Spleen (tissue), 13 donors: ENCODE data around the gene ZNF722. TPM values are rescaled to one million over a fixed set of nuclear protein-coding genes. Genes with fewer than 3 reads are reported as not detected.
"Not testable (repeated sequence)": the region's sequence is repeated elsewhere in the genome, so short reads cannot be mapped to it uniquely, and the experiment has no call there.

Experiments
- DNase-seq: peaks from one replicate; pipeline ENCODE4 v3.0.0-alpha.2; 2020
- H3K27ac ChIP-seq, 8 donors: fragments of 200-600 bp; sonication (generic) in 7 of 8; 1 replicate in 4 of 8; 2 replicates in 4 of 8; pipeline versions ENCODE4 v1.5.0 to v1.8.0; 2016 to 2021; ENCODE audit warnings: inconsistent platforms in 4 of 8, mild to moderate bottlenecking in 4 of 8, moderate library complexity in 1 of 8
- H3K27me3 ChIP-seq, 7 donors: fragments of 200-600 bp; sonication (generic) in 6 of 7; replicated peaks in 1 of 7; 1 replicate in 4 of 7; 2 replicates in 3 of 7; pipeline versions ENCODE4 v1.5.0 to v1.8.0; 2016 to 2021; ENCODE audit warnings: inconsistent platforms in 3 of 7, mild to moderate bottlenecking in 1 of 7
- H3K36me3 ChIP-seq, 6 donors: fragments of 200-600 bp; sonication (generic) in 5 of 6; 1 replicate in 4 of 6; 2 replicates in 2 of 6; pipeline versions ENCODE4 v1.5.0 to v1.8.0; 2016 to 2021; ENCODE audit warnings: inconsistent platforms in 2 of 6
- H3K4me1 ChIP-seq, 6 donors: fragments of 200-600 bp; sonication (generic) in 5 of 6; 1 replicate in 3 of 6; 2 replicates in 3 of 6; pipeline versions ENCODE4 v1.5.0 to v1.8.0; 2016 to 2021; ENCODE audit warnings: inconsistent platforms in 3 of 6
- H3K4me3 ChIP-seq, 8 donors: fragments of 200-600 bp; sonication (generic) in 7 of 8; 1 replicate in 4 of 8; 2 replicates in 4 of 8; pipeline versions ENCODE4 v1.5.0 to v1.8.0; 2016 to 2021; ENCODE audit warnings: inconsistent platforms in 4 of 8, mild to moderate bottlenecking in 4 of 8, moderate library complexity in 2 of 8
- H3K9me3 ChIP-seq, 8 donors: fragments of 200-600 bp; sonication (generic) in 7 of 8; 1 replicate in 4 of 8; 2 replicates in 4 of 8; pipeline versions ENCODE4 v1.5.0 to v1.8.0; 2016 to 2021; ENCODE audit warnings: inconsistent platforms in 4 of 8
- CTCF ChIP-seq, 11 experiments: fragments of 200-600 bp in 7 of 11; fragments of 450-650 bp in 4 of 11; sonication (generic) in 4 of 11; IDR thresholded peaks in 8 of 11; conservative IDR thresholded peaks in 3 of 11; 1 replicate in 7 of 11; 2 replicates in 4 of 11; pipeline versions ENCODE4 v1.4.0 to v1.8.0; 2016 to 2021; ENCODE audit warnings: antibody characterized with exemption in 11 of 11, inconsistent platforms in 4 of 11, mild to moderate bottlenecking in 1 of 11
- POLR2A ChIP-seq, 3 donors: fragments of 450-650 bp; IDR thresholded peaks; one replicate each; pipeline ENCODE4 v1.5.1; 2017; ENCODE audit warnings: antibody characterized with exemption in 3 of 3, mild to moderate bottlenecking in 1 of 3
- POLR2AphosphoS5 ChIP-seq, 3 donors: sonication (generic); formaldehyde crosslinking; IDR thresholded peaks; one replicate each; pipeline ENCODE4 v1.5.1; 2017; ENCODE audit warnings: antibody characterized with exemption in 3 of 3
- WGBS, 5 donors: extraction: QIAGEN DNeasy Blood & Tissue Kit in 3 of 5; methylation state at CpG; one replicate each; pipeline versions ENCODE4 v1.1.5 to v1.1.7; 2013 to 2018; 5-methylcytosine and 5-hydroxymethylcytosine counted together
- intact Hi-C: fragments of 100-400 bp; cut with DNase I; formaldehyde crosslinking; loops from one replicate; pipeline ENCODE4 v1.15.0; 2023; ENCODE audit warnings: low total_unique reads
- long read RNA-seq, 2 donors: transcript quantifications; one replicate each; lab custom pipeline, GENCODE V29; 2026
- polyA plus RNA-seq, 3 donors: library from polyadenylated mRNA; stranded (reverse); fragments of 200-250 nt; gene quantifications; one replicate each; pipeline ENCODE4 v1.2.1, GENCODE V29; 2013
- total RNA-seq, 7 donors: library from RNA; depleted of rRNA in 3 of 7; stranded (reverse); fragments of >200 nt in 3 of 7; fragmentation: NEBNext Ultra II Directional in 4 of 7; extraction: Animal tissue kit (Norgen Biotek cat#: 25700) in 4 of 7; gene quantifications; one replicate each; pipeline versions ENCODE4 v1.1.0 to v1.2.1, GENCODE V29; 2016 to 2021
- donor health status: healthy with polysubstance abuse.
- donor health status: DM: no; HTN: no; CAD: no; lungs with moderate emphysema.
- donor health status: DM: no; HTN: no; CAD: no.
- donor health status: Bipolar disorder and iron deficiency.
- donor health status: healthy.
- donor health status: DM: no; HTN: no; CAD: no.
- donor health status: DM: yes; HTN: yes; CAD: no.

The ZNF722 gene
- not detected for total RNA-seq
- not detected for polyA plus RNA-seq
- long read RNA-seq, donor 1, result 0 reads
- long read RNA-seq, donor 2, result 0 reads

- Histone ChIP-seq H3K36me3 (no peaks in the 10 kb centered on the region), H3K4me1 (no peaks in the 10 kb centered on the region), H3K27ac (no peak within 1 kb of the TSS), H3K27me3 (no peaks in the 10 kb centered on the region), H3K9me3 (peaks cover 0 to 97% (median 84%) of the 10 kb centered on the region in 8 donors), H3K4me3 (no peak within 1 kb of the TSS)
- intact Hi-C loops, result no loop called here
- no peak for DNase-seq
- whole genome bisulfite sequencing, 5 donors, result 86 to 92% (median 89%) methylated on average over 10 of the region's 10 CpGs
- no peak for TF ChIP-seq POLR2AphosphoS5 (IDR thresholded peaks at IDR 0.05)
- no peak for TF ChIP-seq POLR2A (IDR thresholded peaks at IDR 0.05)
- no peak for TF ChIP-seq CTCF (IDR thresholded peaks at IDR 0.05 in 8 of 11, conservative IDR thresholded peaks at IDR 0.05 in 3 of 11)
Measured at GRCh38 chr7:63998549-63998948, at the start of gene ZNF722. Gene ZNF722 (plus strand): TSS chr7:63998849. CDS start chr7:63998962, 113 bp downstream.

GRCh38 chr7:63953181-63953580 lies 45.5 kb upstream of the ZNF722 start:
- DNase-seq, result no peak
- Histone ChIP-seq H3K27me3 (no peaks in the 10 kb centered on the region), H3K36me3 (no peaks in the 10 kb centered on the region), H3K27ac (no peak overlapping the region), H3K4me3 (no peak overlapping the region), H3K4me1 (no peaks in the 10 kb centered on the region), H3K9me3 (peaks cover 0 to 89% (median 64%) of the 10 kb centered on the region in 8 donors)
- TF ChIP-seq POLR2A (IDR thresholded peaks at IDR 0.05) (no peak), POLR2AphosphoS5 (IDR thresholded peaks at IDR 0.05) (no peak), CTCF (IDR thresholded peaks at IDR 0.05 in 8 of 11, conservative IDR thresholded peaks at IDR 0.05 in 3 of 11) (no peak)
- intact Hi-C loops, result no loop called here
- WGBS, 5 donors, result 43 to 64% (median 52%) methylated on average over 2 of the region's 2 CpGs; no CpG with 5 or more reads in 1 of the 5 donors

GRCh38 chr7:63968629-63969028 lies 30.0 kb upstream of the ZNF722 start:
- Histone ChIP-seq H3K36me3 (no peaks in the 10 kb centered on the region), H3K4me1 (no peaks in the 10 kb centered on the region), H3K27me3 (no peaks in the 10 kb centered on the region), H3K27ac (no peak overlapping the region), H3K4me3 (no peak overlapping the region), H3K9me3 (peaks cover 4 to 84% (median 58%) of the 10 kb centered on the region in 8 donors)
- no peak for DNase-seq
- TF ChIP-seq CTCF (IDR thresholded peaks at IDR 0.05 in 8 of 11, conservative IDR thresholded peaks at IDR 0.05 in 3 of 11) (no peak), POLR2AphosphoS5 (IDR thresholded peaks at IDR 0.05) (no peak), POLR2A (IDR thresholded peaks at IDR 0.05) (no peak)
- intact Hi-C loops, result no loop called here

GRCh38 chr7:64015496-64015895 lies 16.8 kb downstream of the ZNF722 start:
- H3K4me1 ChIP-seq, DNase-seq, H3K4me3 ChIP-seq, H3K36me3 ChIP-seq, H3K27ac ChIP-seq, intact Hi-C loops, H3K27me3 ChIP-seq: not testable (repeated sequence)
- peaks cover 18 to 100% (median 96%) of the 10 kb centered on the region in 8 donors for H3K9me3 ChIP-seq
- 68 to 82% (median 74%) methylated on average over 2 of the region's 2 CpGs for WGBS, 5 donors

GRCh38 chr7:64035388-64035787 lies 36.7 kb downstream of the ZNF722 start:
- no peak overlapping the region for H3K27ac ChIP-seq
- no peak for TF ChIP-seq CTCF (IDR thresholded peaks at IDR 0.05 in 8 of 11, conservative IDR thresholded peaks at IDR 0.05 in 3 of 11)
- no peak for TF ChIP-seq POLR2AphosphoS5 (IDR thresholded peaks at IDR 0.05)
- TF ChIP-seq POLR2A (IDR thresholded peaks at IDR 0.05), result no peak
- peaks cover 11 to 100% (median 100%) of the 10 kb centered on the region in 8 donors for H3K9me3 ChIP-seq
- no peaks in the 10 kb centered on the region for H3K36me3 ChIP-seq
- intact Hi-C loops, result no loop called here
- peaks cover 0 to 14% (median 0%) of the 10 kb centered on the region in 7 donors for H3K27me3 ChIP-seq
- H3K4me1 ChIP-seq, result no peaks in the 10 kb centered on the region
- no peak for DNase-seq
- 82 to 88% (median 83%) methylated on average over 3 of the region's 3 CpGs for WGBS, 5 donors
- no peak overlapping the region for H3K4me3 ChIP-seq
